Measurements from ENCODE around the gene HEXD. TPM values are rescaled to one million over a fixed set of nuclear protein-coding genes. Genes with fewer than 3 reads are reported as not detected.

HEXD gene
- total RNA-seq, 1 experiment from 2014 or later = 30.0 TPM

DNA sequence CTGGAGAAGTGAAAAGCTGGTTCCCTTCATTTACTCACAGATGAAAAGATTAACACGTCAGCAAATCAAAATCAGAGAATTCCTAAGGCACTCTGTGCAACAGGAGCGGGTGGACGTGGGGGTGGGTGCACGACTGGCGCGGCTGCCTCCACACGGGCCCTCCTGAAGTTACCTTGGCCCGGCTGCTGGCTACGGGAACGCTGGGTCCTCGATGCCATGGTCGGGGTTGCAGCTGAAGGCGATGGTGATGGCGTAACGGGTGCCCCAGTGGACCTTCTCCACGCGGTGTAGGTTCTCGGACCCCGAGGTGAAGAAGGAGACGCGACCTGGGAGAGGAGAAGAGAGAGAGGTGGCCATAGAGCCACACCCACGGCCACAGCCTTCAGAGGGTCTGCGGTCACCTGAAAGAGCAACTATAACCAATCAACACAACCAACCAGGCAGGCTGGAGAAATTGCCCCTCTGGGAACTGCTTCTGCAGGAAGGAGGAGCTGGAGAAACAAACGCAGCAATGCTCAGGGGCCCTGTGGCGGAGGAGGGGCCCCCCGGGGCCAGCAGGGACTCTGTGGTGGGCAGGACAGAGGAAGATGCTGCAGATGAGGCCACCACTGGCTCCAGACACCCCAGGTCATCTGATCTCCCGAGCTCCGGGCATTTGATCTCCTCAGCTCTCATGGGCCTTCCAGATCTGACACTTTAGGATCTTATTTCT, 25.8 kb upstream of the HEXD start:
- Histone ChIP-seq H4K20me1 (ENCODE audit: insufficient read depth) (no peaks in the 10 kb centered on the region; the same call in 1 of the 2 replicates), H3K4me2 (no peak overlapping the region), H3K36me3 (ENCODE audit: low read depth) (no peaks in the 10 kb centered on the region), H3K27me3 (ENCODE audit: insufficient read depth, low read depth) (no peaks in the 10 kb centered on the region), H3K27ac (no peak overlapping the region), H3F3A (ENCODE audit: insufficient read depth, low read depth) (no peaks in the 10 kb centered on the region), H2AFZ (no peak overlapping the region), H3K9me2 (ENCODE audit: insufficient read depth) (no peaks in the 10 kb centered on the region), H3K9me3 (ENCODE audit: insufficient read depth, low read depth) (no peaks in the 10 kb centered on the region), H3K79me2 (ENCODE audit: low read depth) (no peaks in the 10 kb centered on the region), H3K4me3 (no peak overlapping the region), H3K4me1 (replicated peaks; ENCODE audit: insufficient read depth) (no peaks in the 10 kb centered on the region)
- TF ChIP-seq, protein P1, sequence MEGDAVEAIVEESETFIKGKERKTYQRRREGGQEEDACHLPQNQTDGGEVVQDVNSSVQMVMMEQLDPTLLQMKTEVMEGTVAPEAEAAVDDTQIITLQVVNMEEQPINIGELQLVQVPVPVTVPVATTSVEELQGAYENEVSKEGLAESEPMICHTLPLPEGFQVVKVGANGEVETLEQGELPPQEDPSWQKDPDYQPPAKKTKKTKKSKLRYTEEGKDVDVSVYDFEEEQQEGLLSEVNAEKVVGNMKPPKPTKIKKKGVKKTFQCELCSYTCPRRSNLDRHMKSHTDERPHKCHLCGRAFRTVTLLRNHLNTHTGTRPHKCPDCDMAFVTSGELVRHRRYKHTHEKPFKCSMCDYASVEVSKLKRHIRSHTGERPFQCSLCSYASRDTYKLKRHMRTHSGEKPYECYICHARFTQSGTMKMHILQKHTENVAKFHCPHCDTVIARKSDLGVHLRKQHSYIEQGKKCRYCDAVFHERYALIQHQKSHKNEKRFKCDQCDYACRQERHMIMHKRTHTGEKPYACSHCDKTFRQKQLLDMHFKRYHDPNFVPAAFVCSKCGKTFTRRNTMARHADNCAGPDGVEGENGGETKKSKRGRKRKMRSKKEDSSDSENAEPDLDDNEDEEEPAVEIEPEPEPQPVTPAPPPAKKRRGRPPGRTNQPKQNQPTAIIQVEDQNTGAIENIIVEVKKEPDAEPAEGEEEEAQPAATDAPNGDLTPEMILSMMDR (conservative IDR thresholded peaks at IDR 0.05) = no peak
- TF ChIP-seq EZH2 (IDR thresholded peaks at IDR 0.05; ENCODE audit: low read depth) = no peak
- no TSS peak for BruUV-seq (replicated peaks)
- intact Hi-C loops (cut with micrococcal nuclease; ENCODE audit: unreplicated experiment) = no loop called here
- POLR2A ChIA-PET (ENCODE audit: unreplicated experiment) = no interaction called here
- no peak for DNase-seq
- CTCF ChIA-PET = no interaction called here

DNA sequence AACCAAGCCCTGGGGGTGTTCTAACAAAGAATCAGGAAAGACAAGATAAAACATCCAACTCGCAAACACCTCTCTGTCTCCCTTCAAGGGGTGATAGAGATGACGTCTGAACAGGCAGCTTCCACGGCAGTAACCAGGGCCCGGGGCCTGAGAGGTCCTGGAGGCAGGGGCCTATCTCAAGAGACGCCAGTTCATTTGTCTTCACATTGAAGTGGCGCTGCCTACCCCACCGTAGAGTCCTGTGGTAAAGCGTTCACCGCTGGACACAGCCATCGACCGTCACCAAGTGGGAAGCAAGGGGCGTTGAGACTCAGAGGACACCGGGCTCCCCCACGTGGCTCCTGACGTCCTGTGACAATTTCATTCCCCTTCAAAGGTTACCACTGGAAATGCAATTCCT, 25.2 kb upstream of the HEXD start:
- Histone ChIP-seq H3K27ac (no peak overlapping the region), H3K27me3 (ENCODE audit: insufficient read depth, low read depth) (no peaks in the 10 kb centered on the region), H3F3A (ENCODE audit: insufficient read depth, low read depth) (no peaks in the 10 kb centered on the region), H3K4me3 (no peak overlapping the region), H3K9me2 (ENCODE audit: insufficient read depth) (no peaks in the 10 kb centered on the region), H4K20me1 (ENCODE audit: insufficient read depth) (no peaks in the 10 kb centered on the region; the same call in 1 of the 2 replicates), H3K36me3 (ENCODE audit: low read depth) (no peaks in the 10 kb centered on the region), H3K79me2 (ENCODE audit: low read depth) (no peaks in the 10 kb centered on the region), H2AFZ (no peak overlapping the region), H3K9me3 (ENCODE audit: insufficient read depth, low read depth) (no peaks in the 10 kb centered on the region), H3K4me1 (replicated peaks; ENCODE audit: insufficient read depth) (no peaks in the 10 kb centered on the region), H3K4me2 (no peak overlapping the region)
- no TSS peak for BruUV-seq (replicated peaks)
- no peak for DNase-seq
- intact Hi-C loops (cut with micrococcal nuclease; ENCODE audit: unreplicated experiment) = no loop called here
- CTCF ChIA-PET = no interaction called here
- POLR2A ChIA-PET (ENCODE audit: unreplicated experiment) = no interaction called here
- no peak for TF ChIP-seq EZH2 (IDR thresholded peaks at IDR 0.05; ENCODE audit: low read depth)
- TF ChIP-seq, protein P1 (conservative IDR thresholded peaks at IDR 0.05) = no peak

DNA sequence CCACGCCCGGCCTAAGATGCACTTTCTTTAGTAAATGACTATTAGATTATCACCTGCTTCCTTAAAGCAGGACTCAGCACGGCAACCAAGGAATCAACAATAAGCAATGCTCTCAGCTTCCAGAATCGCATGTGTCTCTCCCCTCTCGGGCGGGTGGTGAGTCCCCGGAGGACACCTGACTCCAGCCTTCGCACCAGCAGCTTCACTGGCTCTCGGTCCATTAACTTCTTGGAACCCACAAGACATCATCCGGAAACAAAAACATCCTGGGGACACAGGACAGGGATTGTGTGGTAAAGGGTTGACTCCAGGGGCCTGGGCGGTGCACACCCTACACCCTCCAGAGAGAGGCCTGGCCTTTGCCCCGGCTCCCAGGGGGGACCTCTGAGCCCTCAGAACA, 23.9 kb upstream of the HEXD start:
- BruUV-seq (replicated peaks) = no TSS peak
- Histone ChIP-seq H3K79me2 (ENCODE audit: low read depth) (no peaks in the 10 kb centered on the region), H3K36me3 (ENCODE audit: low read depth) (no peaks in the 10 kb centered on the region), H3K4me1 (replicated peaks; ENCODE audit: insufficient read depth) (no peaks in the 10 kb centered on the region), H3K4me3 (no peak overlapping the region), H3F3A (ENCODE audit: insufficient read depth, low read depth) (no peaks in the 10 kb centered on the region), H3K9me3 (ENCODE audit: insufficient read depth, low read depth) (no peaks in the 10 kb centered on the region), H3K9me2 (ENCODE audit: insufficient read depth) (no peaks in the 10 kb centered on the region), H3K27ac (no peak overlapping the region), H4K20me1 (ENCODE audit: insufficient read depth) (no peaks in the 10 kb centered on the region; the same call in 1 of the 2 replicates), H2AFZ (no peak overlapping the region), H3K27me3 (ENCODE audit: insufficient read depth, low read depth) (no peaks in the 10 kb centered on the region), H3K4me2 (no peak overlapping the region)
- POLR2A ChIA-PET (ENCODE audit: unreplicated experiment) = no interaction called here
- intact Hi-C loops (cut with micrococcal nuclease; ENCODE audit: unreplicated experiment) = no loop called here
- no peak for DNase-seq
- TF ChIP-seq, protein P1 (conservative IDR thresholded peaks at IDR 0.05) = no peak
- no peak for TF ChIP-seq EZH2 (IDR thresholded peaks at IDR 0.05; ENCODE audit: low read depth)
- CTCF ChIA-PET = no interaction called here
